Posterior cingulate gyrus (tissue), 11 donors: ENCODE data around the gene ALDH3A1.
"Not testable (repeated sequence)": the region's sequence is repeated elsewhere in the genome, so short reads cannot be mapped to it uniquely, and the experiment has no call there.

Experiments used
- DNase-seq, 10 donors: peaks; one replicate each; pipeline versions ENCODE4 v3.0.0 to v3.0.0-alpha.2; 2020 to 2021; ENCODE audit warnings: mixed read lengths in 3 of 10
- intact Hi-C: fragments of 100-400 bp; cut with DNase I; formaldehyde crosslinking; loops from one replicate; pipeline ENCODE4 v1.15.1; 2023

Gene ALDH3A1

GRCh38 chr17:19747829-19748806, at the start of gene ALDH3A1:
ALDH3A1 (minus strand) TSS chr17:19748298; CDS start chr17:19745129, 3,169 bp downstream.
- peak in 6 of 10 donors; percentile 42 to 84 (median 59) for DNase-seq
- intact Hi-C loops: no loop called here

DNA sequence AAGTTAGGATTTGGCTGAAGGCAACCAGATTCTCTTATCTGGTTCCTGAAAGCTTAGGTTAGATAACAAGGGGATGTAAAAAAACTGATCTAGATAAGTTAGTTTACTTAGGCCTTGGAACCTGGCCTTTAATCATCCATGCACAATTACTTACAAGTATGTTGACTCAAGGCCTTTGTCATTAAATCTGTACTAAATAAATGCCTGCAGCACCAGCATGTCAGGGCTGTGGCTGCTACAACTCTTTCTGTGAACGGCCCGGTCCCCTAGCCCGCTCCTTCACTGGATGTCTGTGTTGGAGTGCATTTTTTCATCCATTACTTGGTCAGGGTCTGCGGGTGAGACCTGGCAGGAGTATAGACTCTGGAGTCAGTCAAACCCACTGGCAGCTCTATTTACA, 48.4 kb upstream of the ALDH3A1 start:
- no peak for DNase-seq
- intact Hi-C loops: no loop called here

- DNase-seq: no peak
- intact Hi-C loops: no loop called here
These were observed 43.9 kb upstream of the ALDH3A1 start for GRCh38 chr17:19791918-19792550.

DNA sequence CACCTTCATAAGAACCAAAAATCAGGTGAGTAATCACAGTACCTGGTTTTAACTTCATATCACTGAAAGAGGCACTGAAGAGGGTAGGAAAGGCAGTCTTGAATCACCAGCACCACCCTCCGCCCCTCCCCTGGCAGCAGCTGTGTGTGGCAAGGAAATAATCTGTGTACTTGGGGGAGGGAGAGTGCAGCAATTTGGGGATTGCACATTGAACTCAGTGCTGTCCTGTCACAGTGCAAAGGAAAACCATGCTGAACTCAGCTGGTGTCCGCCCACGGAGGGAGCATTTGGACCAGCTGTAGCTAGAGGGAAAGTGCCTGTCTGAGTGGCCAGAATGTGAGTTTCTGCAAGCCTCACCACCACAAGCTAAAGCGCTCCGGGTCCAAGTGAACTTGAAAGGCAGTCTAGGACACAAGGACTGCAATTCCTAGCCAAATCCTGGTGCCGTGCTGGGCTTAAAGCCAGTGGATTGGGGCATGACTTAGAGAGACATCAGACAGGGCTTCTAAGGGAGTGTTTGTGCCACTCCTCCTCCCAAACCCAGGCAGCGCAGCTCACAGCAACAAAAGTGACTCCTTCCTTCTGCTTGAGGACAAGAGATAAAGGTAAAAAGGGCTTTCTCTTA, 39.7 kb upstream of the ALDH3A1 start:
- intact Hi-C loops: no loop called here
- DNase-seq: peak in 4 of 10 donors; percentile 17 to 75 (median 43)

DNA sequence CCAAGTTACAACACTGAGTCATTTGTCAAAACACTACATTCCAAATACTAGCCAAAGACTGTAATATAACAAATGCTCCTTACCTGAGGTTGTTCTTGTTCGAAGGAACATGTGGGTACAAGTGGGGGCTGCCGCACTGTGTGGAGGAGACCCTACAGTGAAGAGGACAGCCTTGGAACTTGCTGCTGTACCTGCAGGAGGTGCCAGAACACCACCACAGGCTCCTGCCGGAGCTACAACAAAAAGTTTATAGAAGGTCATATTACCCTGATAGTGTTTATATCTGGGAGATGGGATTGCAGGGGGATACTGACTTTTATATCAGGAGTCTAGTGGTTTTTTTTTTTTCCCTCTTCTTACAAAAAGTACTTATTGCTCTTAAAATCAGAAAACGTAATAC, 37.8 kb upstream of the ALDH3A1 start:
- intact Hi-C loops: no loop called here
- DNase-seq: no peak

GRCh38 chr17:19781488-19782458, 33.7 kb upstream of the ALDH3A1 start:
- intact Hi-C loops: no loop called here
- DNase-seq: no peak

DNA sequence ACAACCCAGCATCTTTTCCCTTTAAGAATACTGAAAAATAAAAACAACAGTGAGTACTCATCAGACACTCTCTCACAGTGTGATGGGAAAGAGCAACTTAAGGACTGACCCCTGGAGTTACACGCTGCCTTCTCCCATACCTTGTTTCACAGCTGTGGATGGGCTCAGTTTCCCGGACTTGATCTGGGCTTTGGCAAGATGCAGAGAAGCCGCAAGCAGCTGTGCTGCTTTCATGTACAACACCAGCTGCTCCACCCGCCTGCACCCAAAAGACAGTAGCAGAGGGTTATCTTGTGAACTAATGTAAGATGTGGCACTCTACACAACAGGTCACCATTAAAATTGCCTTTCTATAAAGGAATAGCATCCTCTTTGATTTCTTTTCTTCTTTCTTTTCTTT, 32.7 kb upstream of the ALDH3A1 start:
- intact Hi-C loops: no loop called here
- DNase-seq: no peak

GRCh38 chr17:19773534-19773933, 25.4 kb upstream of the ALDH3A1 start:
- DNase-seq: no peak
- intact Hi-C loops: no loop called here

DNA sequence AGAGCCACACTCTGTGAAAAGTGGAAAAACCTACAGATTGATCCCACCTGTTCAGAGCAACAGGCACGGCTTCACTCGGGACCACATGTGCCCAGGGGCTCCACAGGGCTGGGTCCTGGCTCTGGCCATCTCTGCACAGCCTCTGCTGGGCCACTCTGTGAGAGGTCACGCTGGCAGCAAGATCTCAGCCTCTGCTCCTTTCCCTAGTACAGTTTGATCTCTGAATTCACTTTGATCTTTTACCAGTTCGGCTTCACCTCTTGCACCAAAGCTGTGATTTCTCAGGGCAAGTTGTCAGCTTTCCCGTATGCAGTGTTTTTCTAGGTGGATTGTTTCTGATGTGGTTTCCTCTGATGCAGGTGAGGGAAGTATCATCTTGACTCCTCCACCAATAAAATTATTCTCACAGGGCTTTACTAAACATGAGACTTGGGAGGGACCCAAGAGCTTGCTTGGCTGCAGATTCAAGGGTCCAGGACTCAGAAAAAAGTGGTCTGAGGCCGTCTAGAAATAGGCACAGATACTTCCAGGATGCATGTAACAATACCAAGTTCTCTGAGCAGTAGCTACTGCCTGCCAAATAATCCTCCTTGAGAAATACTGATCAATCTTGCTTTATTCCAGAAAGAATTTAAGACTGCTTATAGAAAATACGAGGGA, 24.0 kb upstream of the ALDH3A1 start:
- no peak for DNase-seq
- intact Hi-C loops: no loop called here

GRCh38 chr17:19770985-19771735, 23.1 kb upstream of the ALDH3A1 start:
- intact Hi-C loops: no loop called here
- no peak for DNase-seq

GRCh38 chr17:19769946-19770652, 22.0 kb upstream of the ALDH3A1 start:
- peak in 1 of 10 donors; percentile 39 for DNase-seq
- intact Hi-C loops: loop anchor here (5.0 kb wide), 1 partner anchor 123 kb away; the partner anchor contains the start of gene ALDH3A2

DNA sequence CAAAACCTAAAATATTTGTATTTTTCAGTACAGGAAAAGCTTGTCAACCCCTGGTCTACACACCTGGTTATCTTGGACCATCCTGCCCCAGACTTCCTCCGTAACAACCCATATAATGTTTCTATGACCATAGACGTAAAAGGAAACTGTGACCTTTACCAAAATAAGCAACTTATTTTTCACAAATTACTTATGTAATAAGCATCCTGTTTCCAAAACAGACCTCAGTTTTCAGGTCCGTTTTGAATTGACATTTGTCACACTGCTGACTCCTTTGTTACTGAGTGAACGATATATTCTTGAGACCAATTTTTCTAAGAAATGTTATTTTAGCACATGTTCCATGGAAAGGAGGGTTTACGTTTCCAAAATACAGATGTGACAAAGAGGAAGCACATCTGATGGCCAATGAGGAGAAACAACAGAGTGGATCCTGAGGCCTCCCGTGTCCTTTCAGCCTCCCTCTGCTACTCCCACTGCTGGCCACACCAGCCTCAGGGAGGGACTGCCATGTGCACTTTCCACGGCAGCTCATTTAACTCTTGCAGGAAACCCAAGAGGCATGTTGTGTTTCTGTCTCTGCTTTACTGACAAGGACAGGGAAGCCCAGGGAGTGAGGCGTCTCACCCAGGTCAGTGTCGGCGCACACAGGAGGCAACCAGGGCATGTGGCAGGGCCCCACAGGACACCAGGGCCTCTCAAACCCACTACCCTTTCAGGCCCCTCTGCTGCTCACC, 20.1 kb upstream of the ALDH3A1 start:
- intact Hi-C loops: loop anchor here (5.0 kb wide), 1 partner anchor 121 kb away; the partner anchor contains the start of gene ALDH3A2
- DNase-seq: peak in 2 of 10 donors; percentile 30 to 45

- intact Hi-C loops: loop anchor here (1.0 to 5.0 kb wide), 3 partner anchors 119 to 403 kb away; partner anchors contain the start of gene ALDH3A2
These were observed 18.5 kb upstream of the ALDH3A1 start for GRCh38 chr17:19766421-19767270.

DNA sequence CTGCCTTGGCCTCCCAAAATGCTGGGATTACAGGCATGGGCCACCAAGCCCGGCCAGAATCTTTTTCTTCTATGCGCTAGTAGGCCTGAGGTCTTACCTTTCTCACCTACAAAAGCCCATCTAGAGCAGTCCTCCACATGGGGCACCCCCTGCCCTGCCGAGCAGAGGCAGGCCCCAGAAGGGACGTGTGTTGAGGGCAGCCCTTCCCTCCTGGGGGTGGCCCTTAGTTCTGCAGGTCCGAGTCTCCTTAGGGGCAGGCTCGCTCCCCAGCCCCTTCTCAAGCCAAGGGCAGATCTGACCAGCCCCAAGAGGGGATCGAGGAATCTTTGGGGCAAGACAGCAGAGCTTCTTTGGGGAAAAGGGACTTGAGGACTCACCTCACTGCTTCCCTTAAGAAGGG, 17.9 kb upstream of the ALDH3A1 start:
- intact Hi-C loops: loop anchor here (1.0 to 5.0 kb wide), 3 partner anchors 119 to 403 kb away; partner anchors contain the start of gene ALDH3A2
- peak in 1 of 10 donors; percentile 58 for DNase-seq

More at GRCh38 chr17:19766421-19767270, 18.5 kb upstream of the ALDH3A1 start:
- DNase-seq: peak; percentile 58 to 98 (median 88)

DNA sequence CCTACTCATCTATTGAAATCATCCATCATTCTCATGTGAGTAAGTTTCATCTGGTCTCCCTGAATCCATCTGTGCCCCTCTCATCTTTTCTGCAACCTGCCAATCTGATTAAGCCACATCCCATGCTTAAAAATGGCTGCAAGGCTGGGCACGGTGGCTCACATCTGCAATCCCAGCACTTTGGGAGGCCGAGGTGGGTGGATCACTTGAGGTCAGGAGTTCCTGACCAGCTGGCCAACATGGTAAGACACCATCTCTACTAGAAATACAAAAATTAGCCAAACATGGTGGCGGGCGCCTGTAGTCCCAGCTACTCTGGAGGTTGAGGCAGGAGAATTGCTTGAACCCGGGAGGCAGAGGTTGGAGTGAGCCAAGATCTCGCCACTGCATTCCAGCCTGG, 15.9 kb upstream of the ALDH3A1 start:
- intact Hi-C loops: not testable (repeated sequence)
- DNase-seq: peak in 2 of 10 donors; percentile 7 to 60

DNA sequence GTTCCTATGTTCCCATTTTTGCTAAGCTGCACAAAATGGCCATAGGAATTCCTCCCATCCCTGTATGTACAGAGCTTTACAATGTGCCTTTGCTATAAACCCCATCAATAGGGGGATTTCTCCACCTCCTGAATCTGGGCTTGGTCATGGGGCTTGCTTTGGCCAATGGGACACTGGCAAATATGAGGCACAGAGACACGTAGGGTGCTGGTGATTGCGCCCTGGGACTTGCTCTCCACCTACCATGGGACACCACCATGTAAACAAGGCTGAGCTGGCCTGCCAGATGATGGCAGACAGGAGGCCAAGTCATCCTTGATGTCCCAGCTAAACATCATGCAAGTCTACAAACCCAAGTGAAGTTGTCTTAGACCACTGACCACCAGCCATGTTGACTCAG, 15.3 kb upstream of the ALDH3A1 start:
- peak in 2 of 10 donors; percentile 22 to 61 for DNase-seq
- intact Hi-C loops: no loop called here
